HG03432 (cell line): ENCODE measurements around the gene SLCO2A1.

ENCODE experiments used
- ATAC-seq: cut with Tn5 transposase; IDR thresholded peaks from one replicate; pipeline ENCODE4 v1.9.1; 2021; ENCODE audit warnings: mild to moderate bottlenecking, moderate library complexity; ENCODE audit not compliant: unreplicated experiment

SLCO2A1 gene

DNA sequence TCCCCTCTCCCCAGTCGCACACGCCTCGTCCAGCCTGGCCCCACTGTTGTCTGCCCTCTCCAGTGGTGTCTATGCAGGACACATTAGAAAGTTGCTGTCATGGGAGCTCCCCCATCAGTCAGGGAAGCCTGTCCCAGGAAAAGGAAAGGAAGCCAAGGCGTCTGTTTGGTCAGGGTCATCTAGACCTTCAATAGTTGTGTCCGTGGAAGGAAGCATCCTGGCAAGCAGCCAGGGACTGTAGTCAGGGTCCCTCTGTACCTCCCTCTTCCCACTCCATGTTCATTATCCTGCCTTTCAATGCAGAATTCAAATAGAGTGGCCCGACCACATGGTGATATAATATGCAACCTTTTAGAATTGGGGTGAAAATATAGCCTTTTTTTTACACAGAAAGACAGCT, 73.4 kb downstream of the SLCO2A1 start:
- ATAC-seq, result no peak

DNA sequence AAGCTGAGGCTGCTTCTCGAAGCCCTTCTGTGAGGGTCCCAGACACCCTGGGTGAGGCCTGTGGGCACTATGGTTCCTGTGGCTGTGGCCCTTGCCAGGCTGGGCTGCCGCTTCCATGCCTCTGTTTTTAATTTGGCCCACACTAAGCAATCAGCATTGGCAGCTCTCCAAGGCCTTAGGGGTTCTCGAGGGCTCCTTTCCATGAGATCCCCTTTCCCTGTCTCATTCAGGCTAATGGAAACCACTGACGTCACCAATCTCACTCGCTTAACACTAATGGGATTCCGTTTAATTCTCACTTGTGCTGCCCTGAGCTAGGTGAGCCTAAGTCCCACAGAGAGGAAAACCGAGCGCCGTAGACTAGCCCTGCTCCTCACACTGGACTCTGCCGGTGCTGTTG, 73.8 kb downstream of the SLCO2A1 start:
- no peak for ATAC-seq

- no peak for ATAC-seq
These were observed 74.9 kb downstream of the SLCO2A1 start for GRCh38 chr3:133954717-133955360.

DNA sequence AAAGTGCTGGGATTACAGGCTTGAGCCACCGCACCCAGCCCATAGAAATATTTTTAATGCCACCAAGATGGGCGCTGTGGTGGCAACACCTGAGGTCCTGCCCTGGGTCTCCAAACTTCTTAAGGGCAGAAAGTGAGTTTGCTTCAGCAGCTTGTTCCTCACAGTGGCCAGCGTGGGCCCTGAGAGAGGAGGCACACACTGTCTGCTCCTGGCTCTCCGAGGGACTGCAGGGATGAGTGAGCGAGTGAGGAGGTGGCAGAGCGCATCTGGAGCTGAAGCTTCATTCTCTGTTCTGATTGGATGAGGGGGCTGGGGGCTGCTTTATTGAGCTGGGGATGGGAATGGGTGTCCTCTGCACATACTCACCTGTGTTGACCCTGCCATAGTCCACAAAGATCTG, 76.4 kb downstream of the SLCO2A1 start:
- no peak for ATAC-seq

- no peak for ATAC-seq
These were observed 80.3 kb downstream of the SLCO2A1 start for GRCh38 chr3:133949438-133949837.

DNA sequence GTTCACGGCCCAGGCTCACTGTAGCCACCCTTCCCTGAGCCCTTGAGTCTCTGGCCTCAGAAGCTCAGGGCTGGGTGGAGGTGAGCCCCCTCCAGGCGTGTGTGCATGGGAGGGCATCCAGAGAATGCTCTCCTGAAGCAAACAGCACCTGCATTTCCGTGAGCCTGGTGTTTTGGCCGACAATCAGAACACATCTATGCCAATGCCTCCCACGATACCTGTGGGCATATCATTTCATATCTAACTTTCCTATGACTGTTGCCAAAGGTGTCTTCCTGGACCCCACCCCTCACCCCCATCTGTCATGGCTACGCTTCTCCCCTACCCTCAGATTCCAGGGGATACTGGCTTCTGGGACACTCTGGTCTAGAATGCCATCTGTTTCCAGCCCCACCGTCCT, 80.7 kb downstream of the SLCO2A1 start:
- ATAC-seq, result no peak

DNA sequence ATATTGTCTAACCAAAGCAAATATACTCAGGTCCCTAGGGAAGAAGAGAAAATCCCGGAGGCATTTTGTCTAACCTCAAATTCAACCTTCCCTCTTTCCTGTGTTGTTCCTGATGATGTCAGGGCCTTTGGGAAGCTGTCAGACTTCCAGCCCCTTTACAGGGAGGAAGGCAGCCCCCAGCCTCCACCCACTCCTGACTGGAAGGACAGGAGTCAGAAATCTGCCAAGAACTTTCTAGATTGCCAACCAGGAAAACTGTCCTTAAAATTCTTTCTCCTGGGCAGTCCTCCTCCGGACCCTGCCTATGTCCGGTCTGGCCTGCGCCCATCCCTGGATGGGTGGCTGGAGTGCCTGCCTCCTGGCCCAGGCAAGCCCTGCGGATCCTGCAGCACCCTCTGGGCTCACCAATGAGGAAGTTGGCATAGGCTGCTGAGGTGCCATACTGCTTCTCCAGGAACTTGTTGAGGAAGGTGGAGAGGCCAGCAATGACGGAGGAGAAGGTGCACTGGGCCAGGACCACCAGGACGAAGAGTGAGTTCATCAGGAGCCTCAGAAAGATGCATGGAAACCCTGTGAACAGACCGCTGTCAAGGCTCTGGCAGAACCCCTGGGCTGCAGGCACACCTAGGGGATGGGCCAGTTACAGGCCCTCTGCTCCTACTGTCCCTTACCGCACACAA, 81.5 kb downstream of the SLCO2A1 start:
- no peak for ATAC-seq

- ATAC-seq, result no peak
These were observed 84.2 kb downstream of the SLCO2A1 start for GRCh38 chr3:133945381-133946095.

DNA sequence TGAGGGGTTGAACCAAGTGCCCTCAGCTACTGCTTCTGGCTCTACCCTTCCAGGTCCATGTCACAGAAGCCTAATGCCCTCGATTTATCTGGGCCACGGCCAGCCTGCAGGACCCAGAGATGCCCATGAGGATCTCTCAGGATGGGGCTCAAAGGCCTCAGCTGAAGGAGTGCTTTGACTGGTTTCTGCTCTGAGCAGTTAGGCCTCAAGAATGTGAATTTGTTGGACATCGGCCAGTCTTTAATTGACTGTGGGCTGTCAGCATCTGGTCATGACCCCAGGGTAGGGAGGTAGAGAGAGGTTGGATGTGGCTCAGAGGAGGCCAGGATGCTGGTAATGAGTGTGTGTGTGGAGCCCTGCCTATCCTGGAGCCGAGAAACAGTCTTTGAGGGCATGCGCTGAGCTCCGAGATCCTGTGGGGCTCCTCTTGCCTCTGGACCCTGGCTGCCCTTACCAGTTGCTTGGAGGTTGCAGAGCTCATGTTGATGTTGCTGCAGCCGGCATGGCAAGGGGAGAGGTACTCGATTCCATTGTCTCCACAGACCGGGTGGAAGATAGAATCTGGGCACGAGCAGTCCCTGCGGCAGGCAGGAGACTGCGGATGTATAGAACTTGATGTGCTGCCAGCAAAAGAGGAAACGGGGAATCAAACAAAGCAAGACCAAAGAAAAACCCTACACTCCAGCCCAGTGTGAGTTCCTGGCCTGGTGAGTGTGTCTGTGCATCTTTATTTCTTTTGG, 84.9 kb downstream of the SLCO2A1 start:
- ATAC-seq, result no peak

DNA sequence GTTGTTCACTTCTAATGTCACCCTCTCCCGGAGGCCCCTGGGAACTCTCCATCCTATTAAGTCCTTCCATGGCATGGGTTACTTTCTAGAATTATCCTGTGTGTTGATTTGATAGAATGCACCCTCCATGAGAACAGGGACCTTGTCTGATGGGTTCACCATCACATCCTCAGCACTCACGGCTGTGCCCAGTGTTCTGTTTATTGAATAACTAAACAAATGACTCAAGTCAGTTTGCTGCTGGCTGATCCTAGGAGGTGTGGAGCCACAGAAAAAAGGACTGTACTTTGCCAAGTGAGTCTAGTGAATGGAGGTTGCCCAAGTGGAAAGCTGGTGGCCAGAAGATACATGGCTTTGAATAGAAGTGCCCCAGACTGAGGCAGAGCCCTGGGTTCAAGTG, 85.5 kb downstream of the SLCO2A1 start:
- no peak for ATAC-seq

- ATAC-seq, result no peak
These were observed 86.0 kb downstream of the SLCO2A1 start for GRCh38 chr3:133943639-133944141.

DNA sequence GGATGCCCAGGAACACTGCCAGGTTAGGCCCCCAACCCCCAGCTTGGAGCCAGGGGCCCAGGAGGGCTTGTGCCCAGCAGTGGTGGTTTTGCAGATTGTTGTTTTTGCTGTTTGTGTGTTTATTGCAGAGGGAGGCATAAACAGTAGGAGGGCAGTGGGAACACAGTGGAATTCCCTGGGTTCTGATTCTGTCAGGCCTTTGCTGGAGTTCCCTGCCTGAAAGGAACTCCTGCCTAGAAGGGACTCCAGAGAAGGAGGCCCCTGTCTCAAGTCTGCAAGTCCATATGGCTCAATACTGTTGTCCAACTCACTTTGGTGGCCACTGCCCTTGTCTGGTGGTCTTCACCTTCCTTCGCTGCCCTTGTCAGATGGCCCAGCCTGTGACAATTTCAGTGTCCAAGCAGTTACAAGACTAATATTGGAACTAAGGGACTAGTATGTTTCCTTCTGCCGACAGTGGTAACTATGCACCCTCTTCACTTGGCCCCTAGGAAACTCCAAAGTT, 86.6 kb downstream of the SLCO2A1 start:
- no peak for ATAC-seq

DNA sequence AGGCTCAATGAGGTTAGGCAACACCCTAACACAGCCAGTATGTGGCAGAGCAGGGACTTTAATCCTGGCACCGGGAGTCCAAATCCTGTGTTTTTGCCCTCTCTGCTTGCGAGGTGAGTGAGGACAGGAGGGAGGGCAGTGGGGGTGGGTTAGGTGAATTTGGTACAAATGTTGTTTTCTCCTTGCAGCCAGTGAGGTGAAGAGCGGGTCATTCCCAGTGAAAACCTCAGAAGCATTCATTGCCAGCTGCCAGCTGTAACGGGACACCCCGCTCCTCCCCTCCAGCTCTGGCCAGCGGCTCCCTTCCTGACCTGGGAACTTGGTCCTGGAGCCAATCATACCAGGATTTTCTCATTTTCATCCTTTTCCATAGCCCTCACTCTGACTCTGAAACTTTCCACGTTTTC, 88.3 kb downstream of the SLCO2A1 start:
- ATAC-seq, result no peak

GRCh38 chr3:133940536-133940935, 89.2 kb downstream of the SLCO2A1 start:
- ATAC-seq, result no peak

DNA sequence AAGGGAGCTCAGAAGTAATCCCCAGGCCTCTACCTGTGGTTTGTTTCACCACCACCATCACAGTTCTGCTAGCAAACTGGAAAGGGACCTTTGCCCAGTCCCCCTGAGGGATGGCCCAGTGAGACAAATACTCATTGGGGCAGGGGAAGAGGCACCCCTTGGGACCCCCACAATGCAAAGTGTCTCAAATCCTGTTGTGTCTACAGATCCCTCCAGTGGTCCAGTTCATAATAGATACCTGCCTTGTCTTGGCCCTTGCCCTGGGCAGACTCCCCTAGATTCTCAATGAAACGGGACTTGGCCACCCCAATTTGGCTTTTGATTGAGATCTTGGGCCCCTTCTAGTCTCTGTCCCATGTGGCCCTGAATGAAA, 90.3 kb downstream of the SLCO2A1 start:
- no peak for ATAC-seq

DNA sequence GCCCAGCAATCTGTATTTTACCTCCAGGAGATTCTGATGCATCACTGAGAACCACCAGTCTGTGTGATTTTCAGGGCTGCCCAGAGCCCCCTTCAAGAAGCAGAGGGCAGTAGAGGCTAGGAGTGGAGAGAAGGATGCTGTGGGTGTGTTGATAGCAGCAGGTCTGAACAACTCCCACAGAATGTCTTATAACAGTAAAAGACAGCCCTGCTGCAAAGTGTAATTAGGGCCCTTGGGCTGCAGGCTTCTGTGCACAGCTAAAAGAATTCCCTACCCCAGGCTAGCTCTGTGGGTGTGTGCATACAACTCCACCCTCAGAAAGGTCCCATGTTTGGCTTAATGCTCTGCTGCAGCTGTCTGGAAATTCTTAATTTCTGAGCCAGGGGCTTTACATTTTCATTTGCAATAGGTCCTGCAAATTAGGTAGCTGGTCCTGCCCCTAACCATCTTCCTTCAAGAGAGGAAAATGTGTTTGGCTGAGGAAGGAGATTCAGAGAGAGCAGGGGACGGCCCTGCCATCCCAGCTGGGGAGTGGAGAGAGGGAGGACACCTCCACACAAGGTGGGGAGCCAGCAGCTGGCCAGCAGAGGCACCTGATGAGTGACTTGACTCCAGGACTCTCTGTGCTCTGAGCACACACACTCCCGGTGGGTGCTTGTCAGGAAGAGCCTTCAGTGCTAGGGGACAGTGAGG, 90.8 kb downstream of the SLCO2A1 start:
- no peak for ATAC-seq

DNA sequence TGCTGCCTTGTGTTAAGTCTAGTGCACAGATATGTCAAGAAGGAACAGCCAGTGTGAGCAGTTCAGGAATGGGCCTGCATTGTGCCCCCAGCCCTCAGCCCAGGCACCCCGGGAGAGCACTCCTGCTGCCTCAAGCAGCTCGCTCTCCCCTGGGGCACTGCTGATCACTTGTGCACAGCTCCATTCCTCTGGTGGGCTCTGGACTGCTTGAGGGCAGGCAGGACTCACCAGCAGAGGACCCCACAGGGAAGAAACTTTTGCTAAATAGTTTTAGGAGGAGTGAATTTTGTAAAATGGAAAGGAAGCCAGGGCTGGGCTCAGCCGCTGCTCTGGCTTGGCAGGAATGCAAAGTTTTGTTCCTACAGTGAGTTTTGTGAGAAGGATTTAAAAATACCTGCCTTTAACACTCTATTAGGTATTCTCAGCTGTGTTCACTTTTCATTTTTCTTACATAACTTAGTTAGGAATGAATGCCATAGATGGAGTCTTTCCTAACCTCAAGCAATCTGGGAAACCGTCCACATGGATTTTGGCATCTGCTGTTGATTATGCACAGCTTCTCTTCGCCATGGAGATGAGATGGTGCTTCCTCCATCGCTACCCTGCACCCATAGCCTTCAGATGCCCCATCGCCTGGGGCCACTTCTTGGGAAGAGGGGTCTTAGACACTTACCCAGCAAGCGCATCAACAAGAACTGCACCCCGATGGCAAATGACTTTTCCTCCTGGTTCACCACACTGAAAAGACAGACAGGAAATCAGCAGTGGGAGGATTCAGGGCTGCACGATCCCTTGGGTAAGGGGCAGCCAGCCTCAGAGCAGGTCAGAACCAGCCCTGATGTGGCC, 91.7 kb downstream of the SLCO2A1 start:
- no peak for ATAC-seq

DNA sequence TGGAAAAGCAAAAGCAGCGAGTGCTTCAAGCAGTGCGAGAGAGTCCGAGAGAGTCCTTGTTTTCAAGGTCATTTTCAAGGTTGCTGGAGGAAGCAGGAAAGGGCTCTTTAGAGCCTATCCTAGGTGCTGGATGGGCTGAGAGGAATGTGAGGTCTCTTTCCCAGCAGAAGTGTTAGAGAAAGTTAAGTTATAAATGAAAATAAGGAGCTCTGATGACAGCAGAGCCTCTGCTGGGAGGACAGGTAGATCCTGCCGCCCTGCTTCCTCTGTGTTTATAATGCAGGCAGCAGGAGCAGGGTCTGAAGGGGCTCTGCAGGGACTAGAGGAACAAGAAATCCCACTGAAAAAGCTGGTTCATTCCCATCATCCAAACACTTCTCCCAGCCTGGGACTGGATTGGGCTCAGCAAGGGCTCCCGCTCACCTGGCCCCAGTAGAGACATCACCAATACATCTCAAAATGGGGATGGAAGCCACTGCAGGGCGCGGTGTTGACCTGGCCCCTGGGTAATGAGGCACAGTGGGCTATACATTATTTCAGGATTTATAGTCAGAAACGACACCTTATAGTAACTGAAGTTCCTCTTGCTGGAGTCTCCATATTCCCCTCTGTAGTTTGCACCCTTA, 92.6 kb downstream of the SLCO2A1 start:
- no peak for ATAC-seq
